DOHH2 (cell line): ENCODE results near the gene PRPF31.

Experiments used
- H3F3A ChIP-seq: fragments of 200-600 bp; sonication (generic), shearing (Covaris generic); 2 replicates; pipeline ENCODE4 v1.6.0; 2016; ENCODE audit warnings: antibody characterized with exemption, mild to moderate bottlenecking; ENCODE audit not compliant: control insufficient read depth, insufficient read depth
- H3K27ac ChIP-seq: fragments of 200-600 bp; sonication (generic); 2 replicates; pipeline ENCODE4 v1.5.1; 2014; ENCODE audit warnings: low read depth, mild to moderate bottlenecking, low read length, moderate library complexity
- H3K27me3 ChIP-seq: fragments of 200-600 bp; sonication (generic); 2 replicates; pipeline ENCODE4 v1.6.1; 2014; ENCODE audit warnings: mild to moderate bottlenecking, low read length, mixed read lengths; ENCODE audit not compliant: control insufficient read depth
- H3K36me3 ChIP-seq: fragments of 200-600 bp; sonication (generic); 2 replicates; pipeline ENCODE4 v1.6.1; 2014; ENCODE audit warnings: mild to moderate bottlenecking, low read length, moderate library complexity, mixed read lengths; ENCODE audit not compliant: control insufficient read depth
- H3K4me1 ChIP-seq: fragments of 200-600 bp; sonication (generic); 2 replicates; pipeline ENCODE4 v1.6.1; 2014; ENCODE audit warnings: mild to moderate bottlenecking, low read length, mixed read lengths; ENCODE audit not compliant: control insufficient read depth
- H3K4me2 ChIP-seq: fragments of 200-600 bp; sonication (generic); 2 replicates; pipeline ENCODE4 v1.6.0; 2014; ENCODE audit warnings: mild to moderate bottlenecking, low read length, moderate library complexity
- H3K4me3 ChIP-seq: fragments of 200-600 bp; sonication (generic); 2 replicates; pipeline ENCODE4 v1.5.1; 2014; ENCODE audit warnings: mild to moderate bottlenecking, low read length, mixed read lengths
- H3K79me2 ChIP-seq: fragments of 200-600 bp; sonication (generic); 2 replicates; pipeline ENCODE4 v1.6.1; 2014; ENCODE audit warnings: mild to moderate bottlenecking, low read length, mixed read lengths; ENCODE audit not compliant: control insufficient read depth
- H3K9me2 ChIP-seq: fragments of 200-600 bp; sonication (generic); replicated peaks from 2 replicates; pipeline ENCODE4 v1.6.1; 2014; ENCODE audit warnings: mild to moderate bottlenecking, low read length, mixed read lengths; ENCODE audit not compliant: control insufficient read depth
- H3K9me3 ChIP-seq: fragments of 200-600 bp; sonication (generic); 2 replicates; pipeline ENCODE4 v1.6.1; 2014; ENCODE audit warnings: antibody characterized with exemption, low read length, mixed read lengths; ENCODE audit not compliant: control insufficient read depth, insufficient read depth
- H4K20me1 ChIP-seq: fragments of 200-600 bp; sonication (generic); 2 replicates; pipeline ENCODE4 v1.6.0; 2014; ENCODE audit warnings: low read depth, mild to moderate bottlenecking, antibody characterized with exemption, low read length, moderate library complexity; ENCODE audit not compliant: control insufficient read depth, insufficient read depth
- EZH2phosphoT487 ChIP-seq: fragments of 200-600 bp; sonication (generic); IDR thresholded peaks from 2 replicates; pipeline ENCODE4 v1.6.1; 2017; ENCODE audit warnings: borderline replicate concordance, mild to moderate bottlenecking, antibody characterized with exemption, low read length, moderate library complexity, mixed read lengths
- TF ChIP-seq, protein P1 (sequence below): fragments of 200-600 bp; sonication (generic); IDR thresholded peaks from one replicate; pipeline ENCODE4 v1.5.1; 2014; ENCODE audit warnings: antibody characterized with exemption, mild to moderate bottlenecking, low read depth, low read length; ENCODE audit not compliant: poor library complexity, severe bottlenecking

The PRPF31 gene

DNA sequence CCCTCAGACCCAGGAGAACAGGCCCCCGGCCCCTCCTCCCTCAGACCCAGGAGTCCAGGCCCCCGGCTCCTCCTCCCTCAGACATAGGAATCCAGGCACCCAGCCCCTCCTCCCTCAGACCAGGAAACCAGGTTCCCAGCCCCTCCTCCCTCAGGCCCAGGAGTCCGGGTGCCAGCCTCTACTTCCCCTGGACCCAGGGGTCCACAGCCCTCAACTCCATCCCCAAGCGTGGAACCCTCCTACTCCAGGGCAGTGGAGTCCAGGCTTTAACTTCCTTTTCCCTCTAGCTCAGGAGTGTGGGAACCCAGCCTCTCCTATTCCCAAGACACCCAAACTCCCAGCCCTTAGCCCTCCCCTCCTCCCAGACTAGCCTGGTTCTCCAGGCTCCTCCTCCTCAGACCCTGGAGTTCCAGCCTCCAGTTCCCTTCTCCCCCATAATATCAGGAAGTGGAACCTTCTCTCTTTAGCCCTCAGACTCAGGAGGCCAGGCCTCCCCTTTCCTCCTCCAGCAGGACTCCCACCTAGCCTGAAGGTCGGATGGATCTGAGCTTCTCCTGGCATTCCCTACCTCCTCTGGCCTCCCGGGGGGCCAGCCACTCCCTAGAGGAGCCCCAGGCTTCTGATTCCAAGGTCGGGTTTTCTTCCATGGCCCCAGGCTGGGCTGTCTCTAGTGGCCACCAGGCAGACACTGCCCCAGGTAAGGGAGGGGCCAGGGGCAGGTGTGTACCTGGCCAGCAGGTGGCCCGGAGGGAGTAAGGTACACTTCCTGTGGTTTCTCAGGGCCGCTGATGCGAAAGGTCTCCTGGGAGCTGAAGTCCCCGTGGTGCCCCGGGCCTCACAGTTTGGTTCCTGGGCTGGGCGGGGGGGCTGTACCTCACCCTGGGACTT is 57.2 kb downstream of the PRPF31 start, which contains the start of gene TMC4:
TSS of gene TMC4 (minus strand) at position 690 of the 888 bp plus-strand sequence. CDS start at position 647, 43 bp downstream.
- Histone ChIP-seq H3K36me3 (no peaks in the 10 kb centered on the region), H3K27me3 (no peaks in the 10 kb centered on the region), H3K9me2 (no peaks in the 10 kb centered on the region), H3K9me3 (no peaks in the 10 kb centered on the region), H3K27ac (no peak within 1 kb of the TSS), H3K4me1 (peaks cover 25% of the 10 kb centered on the region), H3F3A (no peaks in the 10 kb centered on the region; the same call in 1 of the 2 replicates), H3K4me3 (no peak within 1 kb of the TSS), H3K79me2 (no peaks in the 10 kb centered on the region), H4K20me1 (0 out of 2 replicates have a peak, but pooled peaks cover 2% of the 10 kb centered on the region), H3K4me2 (peak within 1 kb of the TSS; percentile 26; the same call in 1 of the 2 replicates)
- TF ChIP-seq EZH2phosphoT487 = no peak
- TF ChIP-seq, protein P1, sequence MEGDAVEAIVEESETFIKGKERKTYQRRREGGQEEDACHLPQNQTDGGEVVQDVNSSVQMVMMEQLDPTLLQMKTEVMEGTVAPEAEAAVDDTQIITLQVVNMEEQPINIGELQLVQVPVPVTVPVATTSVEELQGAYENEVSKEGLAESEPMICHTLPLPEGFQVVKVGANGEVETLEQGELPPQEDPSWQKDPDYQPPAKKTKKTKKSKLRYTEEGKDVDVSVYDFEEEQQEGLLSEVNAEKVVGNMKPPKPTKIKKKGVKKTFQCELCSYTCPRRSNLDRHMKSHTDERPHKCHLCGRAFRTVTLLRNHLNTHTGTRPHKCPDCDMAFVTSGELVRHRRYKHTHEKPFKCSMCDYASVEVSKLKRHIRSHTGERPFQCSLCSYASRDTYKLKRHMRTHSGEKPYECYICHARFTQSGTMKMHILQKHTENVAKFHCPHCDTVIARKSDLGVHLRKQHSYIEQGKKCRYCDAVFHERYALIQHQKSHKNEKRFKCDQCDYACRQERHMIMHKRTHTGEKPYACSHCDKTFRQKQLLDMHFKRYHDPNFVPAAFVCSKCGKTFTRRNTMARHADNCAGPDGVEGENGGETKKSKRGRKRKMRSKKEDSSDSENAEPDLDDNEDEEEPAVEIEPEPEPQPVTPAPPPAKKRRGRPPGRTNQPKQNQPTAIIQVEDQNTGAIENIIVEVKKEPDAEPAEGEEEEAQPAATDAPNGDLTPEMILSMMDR = no peak

DNA sequence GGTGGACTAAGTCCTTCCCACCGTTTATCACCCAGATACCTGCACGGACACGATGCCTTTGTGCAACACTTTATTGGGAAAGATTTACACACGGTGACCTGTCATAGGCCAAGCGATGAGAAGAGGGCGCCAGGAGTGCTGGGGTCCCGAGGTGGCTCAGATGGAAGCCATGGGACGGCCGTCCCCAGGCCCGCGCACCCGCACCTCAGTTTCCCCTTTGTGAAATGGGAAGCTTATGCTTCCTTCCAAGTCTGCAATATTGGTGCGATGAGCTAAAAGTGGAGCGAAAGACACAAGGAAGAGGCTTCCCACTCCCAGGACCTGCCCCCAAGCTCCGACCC is 57.8 kb downstream of the PRPF31 start:
- Histone ChIP-seq H3K4me1 (peaks cover 22% of the 10 kb centered on the region), H3F3A (no peaks in the 10 kb centered on the region; the same call in 1 of the 2 replicates), H3K27me3 (no peaks in the 10 kb centered on the region), H3K4me3 (no peak overlapping the region), H3K27ac (no peak overlapping the region), H4K20me1 (0 out of 2 replicates have a peak, but pooled peaks cover 2% of the 10 kb centered on the region), H3K9me3 (no peaks in the 10 kb centered on the region), H3K36me3 (0 out of 2 replicates have a peak, but pooled peaks cover 4% of the 10 kb centered on the region), H3K4me2 (peak overlapping the region; percentile 16; the same call in 1 of the 2 replicates), H3K79me2 (no peaks in the 10 kb centered on the region), H3K9me2 (no peaks in the 10 kb centered on the region)
- TF ChIP-seq EZH2phosphoT487 = no peak
- TF ChIP-seq, protein P1 = no peak

DNA sequence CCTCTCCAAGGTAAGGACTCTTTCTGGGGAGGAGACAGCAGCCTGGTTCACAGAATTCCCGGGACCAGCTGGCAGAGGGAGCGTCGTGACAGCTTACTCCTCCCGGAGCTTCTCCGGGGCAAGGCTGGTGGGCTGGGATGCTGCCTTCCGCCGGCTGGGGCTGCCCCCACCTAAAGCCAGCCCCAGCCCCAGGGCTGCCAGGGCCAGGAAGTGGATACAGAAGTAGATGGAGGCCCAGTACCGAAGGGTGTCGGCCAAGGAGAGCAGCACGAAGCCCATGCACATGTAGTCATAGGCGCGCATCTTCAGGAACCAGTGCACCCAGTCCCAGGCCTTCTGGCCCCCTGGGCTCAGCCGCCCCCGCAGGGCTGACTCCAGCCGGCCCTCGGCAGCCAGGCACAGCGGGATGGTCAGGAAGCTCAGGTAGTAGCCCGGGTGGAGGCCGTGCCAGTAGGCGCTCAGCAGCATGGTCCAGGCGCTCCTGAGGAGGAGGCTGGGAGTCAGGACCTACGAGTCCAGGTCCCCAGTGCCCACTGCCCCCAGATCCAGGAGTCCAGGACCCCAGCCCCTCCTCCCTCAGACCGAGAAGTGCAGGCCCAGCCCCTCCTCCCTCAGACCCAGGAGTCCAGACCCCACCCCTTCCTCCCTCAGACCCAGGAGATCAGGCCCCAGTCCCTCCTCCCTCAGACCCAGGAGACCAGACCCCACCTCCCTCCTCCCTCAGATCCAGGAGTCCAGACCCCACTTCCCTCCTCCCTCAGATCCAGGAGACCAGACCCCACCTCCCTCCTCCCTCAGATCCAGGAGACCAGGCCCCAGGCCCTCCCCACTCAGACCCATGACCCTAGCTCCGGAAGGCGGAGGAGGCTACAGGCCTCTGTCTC is 58.6 kb downstream of the PRPF31 start:
- H3K27ac ChIP-seq = no peak overlapping the region
- no peaks in the 10 kb centered on the region for H3K9me3 ChIP-seq
- no peaks in the 10 kb centered on the region; the same call in 1 of the 2 replicates for H3F3A ChIP-seq
- H3K9me2 ChIP-seq = no peaks in the 10 kb centered on the region
- H3K4me1 ChIP-seq = peaks cover 22% of the 10 kb centered on the region
- peaks cover 10% of the 10 kb centered on the region; the same call in 1 of the 2 replicates for H3K36me3 ChIP-seq
- H3K79me2 ChIP-seq = no peaks in the 10 kb centered on the region
- no peak overlapping the region for H3K4me2 ChIP-seq
- no peaks in the 10 kb centered on the region for H3K27me3 ChIP-seq
- 0 out of 2 replicates have a peak, but pooled peaks cover 4% of the 10 kb centered on the region for H4K20me1 ChIP-seq
- no peak for TF ChIP-seq EZH2phosphoT487
- H3K4me3 ChIP-seq = no peak overlapping the region
